Neutrophil (primary cell): Measurements from ENCODE around the gene UPF1.

Source experiments
- H3K27ac ChIP-seq: fragments of 200-600 bp; sonication (generic); 2 replicates; pipeline ENCODE4 v1.5.1; 2016; ENCODE audit warnings: mild to moderate bottlenecking, moderate library complexity
- H3K27me3 ChIP-seq: fragments of 200-600 bp; sonication (generic); 2 replicates; pipeline ENCODE4 v1.6.0; 2016; ENCODE audit warnings: mild to moderate bottlenecking
- H3K36me3 ChIP-seq: fragments of 200-600 bp; sonication (generic); 2 replicates; pipeline ENCODE4 v1.5.1; 2017
- H3K4me1 ChIP-seq, 2 experiments: fragments of 200-600 bp in 1 of 2; sonication (generic) in 1 of 2; 1 replicate in 1 of 2; 2 replicates in 1 of 2; pipeline versions ENCODE4 v1.5.1 to v1.6.1; 2013 to 2016; ENCODE audit warnings: low read depth in 1 of 2, low read length in 1 of 2, mild to moderate bottlenecking in 1 of 2, moderate library complexity in 1 of 2; ENCODE audit not compliant: control insufficient read depth in 1 of 2, insufficient read depth in 1 of 2
- H3K4me3 ChIP-seq, 2 experiments: fragments of 200-600 bp in 1 of 2; sonication (generic) in 1 of 2; 1 replicate in 1 of 2; 2 replicates in 1 of 2; pipeline ENCODE4 v1.5.1; 2013 to 2016; ENCODE audit warnings: low read depth in 1 of 2, low read length in 1 of 2, mild to moderate bottlenecking in 1 of 2, moderate library complexity in 1 of 2
- H3K9me3 ChIP-seq: fragments of 200-600 bp; sonication (generic); 2 replicates; pipeline ENCODE4 v1.5.1; 2016
- CTCF ChIP-seq: fragments of 200-600 bp; sonication (generic); IDR thresholded peaks from 2 replicates; pipeline ENCODE4 v1.5.1; 2016; ENCODE audit warnings: antibody characterized with exemption

The UPF1 gene

GRCh38 chr19:18817574-18817973 lies 14.2 kb upstream of the UPF1 start:
- H3K27ac ChIP-seq: no peak overlapping the region
- no peaks in the 10 kb centered on the region for H3K4me1 ChIP-seq
- H3K36me3 ChIP-seq: no peaks in the 10 kb centered on the region
- H3K9me3 ChIP-seq: no peaks in the 10 kb centered on the region
- H3K4me3 ChIP-seq: no peak overlapping the region
- TF ChIP-seq CTCF: no peak
- peaks cover 43% of the 10 kb centered on the region for H3K27me3 ChIP-seq

GRCh38 chr19:18828786-18829185 lies 3.0 kb upstream of the UPF1 start:
- no peak overlapping the region for H3K4me3 ChIP-seq
- H3K27me3 ChIP-seq: peaks cover 52% of the 10 kb centered on the region
- peaks cover 18% of the 10 kb centered on the region in 2 experiments for H3K4me1 ChIP-seq
- TF ChIP-seq CTCF: no peak
- no peaks in the 10 kb centered on the region for H3K36me3 ChIP-seq
- H3K27ac ChIP-seq: no peak overlapping the region
- H3K9me3 ChIP-seq: no peaks in the 10 kb centered on the region

- TF ChIP-seq CTCF: no peak
Observed at GRCh38 chr19:18830488-18830887, 1.3 kb upstream of the UPF1 start.

GRCh38 chr19:18832306-18833140 lies 764 bp downstream of the UPF1 start:
- TF ChIP-seq CTCF: no peak
- peaks cover 16% of the 10 kb centered on the region for H3K36me3 ChIP-seq
- H3K4me3 ChIP-seq: peak overlapping the region; percentile 81 to 90

More at GRCh38 chr19:18830488-18830887, 1.3 kb upstream of the UPF1 start:
- Histone ChIP-seq H3K27ac (no peak overlapping the region), H3K27me3 (peaks cover 50% of the 10 kb centered on the region), H3K4me3 (no peak overlapping the region), H3K4me1 (peaks cover 33 to 35% of the 10 kb centered on the region in 2 experiments), H3K9me3 (no peaks in the 10 kb centered on the region), H3K36me3 (peaks cover 7% of the 10 kb centered on the region)

GRCh38 chr19:18833141-18833476 lies 1.4 kb downstream of the UPF1 start:
- no peaks in the 10 kb centered on the region for H3K9me3 ChIP-seq
- H3K27ac ChIP-seq: peak overlapping the region; percentile 91
- peaks cover 24% of the 10 kb centered on the region for H3K27me3 ChIP-seq
- peaks cover 41 to 43% of the 10 kb centered on the region in 2 experiments for H3K4me1 ChIP-seq
- H3K4me3 ChIP-seq: peak overlapping the region; percentile 81 to 90
- peaks cover 22% of the 10 kb centered on the region for H3K36me3 ChIP-seq
- TF ChIP-seq CTCF: no peak

More at GRCh38 chr19:18832306-18833140, 764 bp downstream of the UPF1 start:
- Histone ChIP-seq H3K27me3 (peaks cover 30% of the 10 kb centered on the region), H3K27ac (peak overlapping the region; percentile 91), H3K9me3 (no peaks in the 10 kb centered on the region), H3K4me1 (peaks cover 41 to 43% of the 10 kb centered on the region in 2 experiments)
